Activated T-helper 9 cell treated with anti-CD3 and anti-CD28 coated beads, Interleukin-2, amount 50 U/mL, for 16 hours (primary cell): ENCODE data around the gene ST13.
A peak's percentile ranks its signal among the peaks of the same experiment; 100 is the strongest.
"Not testable (repeated sequence)": the region's sequence is repeated elsewhere in the genome, so short reads cannot be mapped to it uniquely, and the experiment has no call there.

Source experiments
- DNase-seq: peaks from one replicate; pipeline ENCODE4 v3.0.0-alpha.2; 2020; ENCODE audit warnings: low read depth

Gene ST13

GRCh38 chr22:40838486-40838885, 18.0 kb downstream of the ST13 start:
- DNase-seq, result no peak

GRCh38 chr22:40834619-40835018, 21.8 kb downstream of the ST13 start:
- no peak for DNase-seq

- DNase-seq, result no peak
These were observed 27.3 kb downstream of the ST13 start for GRCh38 chr22:40829131-40829530.

DNA sequence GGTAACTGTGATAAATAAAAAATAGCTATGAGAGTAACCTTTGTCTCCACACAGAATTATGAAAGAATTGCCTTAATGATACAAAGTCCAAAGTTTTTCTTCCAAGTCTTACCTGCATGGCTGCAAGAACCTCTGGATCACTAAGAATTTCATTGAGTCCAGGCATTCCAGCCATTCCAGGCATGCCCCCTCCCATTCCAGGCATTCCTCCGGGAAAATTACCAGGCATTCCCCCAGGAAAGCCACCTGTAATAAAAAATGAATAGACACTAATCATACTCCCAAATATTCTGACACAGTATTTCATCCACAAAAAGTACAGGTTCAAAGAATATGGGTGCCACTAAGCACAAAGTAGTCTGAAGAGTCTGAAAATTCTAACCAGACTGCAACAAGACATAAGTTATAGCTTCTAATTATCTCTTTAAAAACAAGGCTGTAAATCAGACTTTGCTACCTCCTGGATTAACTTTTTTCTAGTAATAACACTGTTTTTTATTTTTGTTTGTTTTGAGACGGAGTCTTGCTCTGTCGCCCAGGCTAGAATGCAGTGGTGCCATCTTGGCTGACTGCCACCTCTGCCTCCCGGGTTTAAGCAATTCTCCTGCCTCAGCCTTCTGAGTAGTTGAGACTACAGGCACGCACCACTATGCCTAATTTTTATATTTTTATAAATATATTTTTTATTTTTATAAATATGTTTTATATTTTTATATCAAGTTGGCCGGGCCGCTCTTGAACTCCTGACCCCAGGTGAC, 29.3 kb downstream of the ST13 start:
- no peak for DNase-seq

- not testable (repeated sequence) for DNase-seq
These were observed 30.1 kb downstream of the ST13 start for GRCh38 chr22:40826292-40826691.

DNA sequence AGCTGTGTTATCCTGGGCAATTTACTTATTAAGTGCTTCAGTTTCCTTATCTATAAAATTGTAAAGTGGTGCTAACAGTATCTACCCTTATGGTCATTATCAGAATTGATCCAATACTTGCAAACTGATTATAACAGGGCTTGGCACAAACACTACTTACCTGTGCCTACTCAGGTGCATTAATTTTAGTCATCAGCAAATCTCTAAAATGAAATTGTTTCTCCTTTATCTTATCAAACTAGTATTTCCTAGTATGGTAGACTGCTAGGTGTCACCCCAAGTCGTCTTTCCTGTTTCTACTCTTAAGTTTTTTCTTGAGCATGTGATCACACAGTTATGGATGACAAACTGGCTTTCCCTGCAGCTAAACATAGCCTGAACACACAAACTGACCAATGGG, 33.0 kb downstream of the ST13 start:
- no peak for DNase-seq

- DNase-seq, result no peak
These were observed 36.8 kb downstream of the ST13 start for GRCh38 chr22:40819599-40820140.

DNA sequence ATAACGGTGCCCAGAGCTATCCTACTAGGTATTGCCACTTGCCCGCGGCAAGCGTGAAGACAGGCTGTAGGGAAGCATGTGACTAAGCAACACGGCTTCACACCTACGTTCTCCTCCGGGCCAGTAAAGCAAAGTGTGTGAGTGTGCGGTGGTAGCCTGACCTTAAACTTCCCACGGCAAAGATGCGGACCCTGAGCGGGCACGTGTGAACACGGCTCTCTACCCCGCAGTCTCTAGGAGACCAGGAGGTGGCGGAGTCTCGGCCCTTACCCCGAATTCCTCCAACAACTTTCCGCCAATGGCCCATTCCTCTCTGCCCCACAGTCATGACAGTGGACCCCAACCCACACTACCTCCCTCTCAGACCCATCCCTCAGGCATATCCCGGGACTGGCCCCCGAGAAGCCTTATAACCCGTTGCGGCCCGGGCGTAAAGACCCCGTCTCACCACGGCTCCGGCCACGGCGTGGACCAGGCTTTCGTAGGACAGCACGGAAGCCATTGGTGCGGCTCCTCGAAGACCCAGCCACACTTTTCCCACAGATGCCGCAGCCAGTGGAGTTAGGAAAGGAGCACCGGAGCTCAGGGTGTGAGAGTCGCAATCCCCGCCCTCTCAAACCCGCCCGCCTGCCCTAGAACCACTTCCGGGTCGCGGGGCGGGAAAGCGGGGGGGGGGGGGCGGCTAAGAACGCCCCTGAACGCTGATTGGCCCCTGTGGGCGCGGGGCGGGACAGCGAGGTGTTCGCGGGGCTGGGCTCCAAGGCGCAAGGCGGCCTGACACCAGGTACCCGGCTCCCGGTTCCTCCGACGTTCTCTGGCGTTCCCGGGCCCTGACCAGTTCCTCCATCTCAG, 37.5 kb downstream of the ST13 start, which contains the start of gene SLC25A17:
SLC25A17 (minus strand) TSS at position 600 of the 852 bp plus-strand sequence; CDS start at position 502, 98 bp downstream.
- peak; percentile 85 for DNase-seq

- no peak for DNase-seq
These were observed 38.2 kb downstream of the ST13 start for GRCh38 chr22:40818192-40818746.

GRCh38 chr22:40817737-40818136, 38.7 kb downstream of the ST13 start:
- no peak for DNase-seq

DNA sequence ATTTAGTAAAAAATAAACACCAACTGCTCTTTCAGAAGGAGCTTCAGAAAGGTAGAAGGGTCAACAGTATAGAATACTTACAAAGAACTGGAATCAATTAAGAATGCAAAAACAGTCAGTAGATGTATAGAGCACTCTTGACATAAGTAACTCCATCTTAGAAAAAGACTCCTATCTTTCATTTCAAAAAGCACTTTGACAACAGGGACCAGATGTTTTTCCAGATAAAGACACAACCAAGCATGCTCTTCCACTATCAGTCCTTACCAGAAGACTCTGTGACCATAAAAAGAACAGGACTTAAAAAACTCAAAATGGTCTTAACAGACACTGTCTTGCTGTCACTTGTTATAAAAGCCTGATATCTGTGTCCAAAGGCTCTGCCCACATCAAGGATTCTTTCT, 42.5 kb downstream of the ST13 start:
- DNase-seq, result no peak

GRCh38 chr22:40808018-40808841, 48.2 kb downstream of the ST13 start:
- no peak for DNase-seq

DNA sequence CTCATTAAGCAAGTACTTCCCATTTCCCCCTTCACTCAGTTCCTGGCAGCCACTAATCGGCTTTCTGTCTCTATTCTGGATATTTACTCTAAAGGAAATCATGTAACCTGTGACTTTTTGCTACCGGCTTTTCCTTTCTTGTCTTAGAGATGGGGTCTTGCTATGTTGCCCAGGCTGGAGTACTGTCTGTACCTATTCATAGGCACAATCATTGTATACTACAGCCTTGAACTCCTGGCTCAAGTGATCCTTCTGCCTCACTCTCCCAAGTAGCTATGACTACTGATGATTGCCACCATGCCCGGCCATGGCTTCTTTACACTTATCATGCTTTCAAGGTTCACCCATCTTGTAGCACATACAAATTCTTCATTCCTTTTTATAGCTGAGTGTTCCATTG, 49.7 kb downstream of the ST13 start:
- no peak for DNase-seq

DNA sequence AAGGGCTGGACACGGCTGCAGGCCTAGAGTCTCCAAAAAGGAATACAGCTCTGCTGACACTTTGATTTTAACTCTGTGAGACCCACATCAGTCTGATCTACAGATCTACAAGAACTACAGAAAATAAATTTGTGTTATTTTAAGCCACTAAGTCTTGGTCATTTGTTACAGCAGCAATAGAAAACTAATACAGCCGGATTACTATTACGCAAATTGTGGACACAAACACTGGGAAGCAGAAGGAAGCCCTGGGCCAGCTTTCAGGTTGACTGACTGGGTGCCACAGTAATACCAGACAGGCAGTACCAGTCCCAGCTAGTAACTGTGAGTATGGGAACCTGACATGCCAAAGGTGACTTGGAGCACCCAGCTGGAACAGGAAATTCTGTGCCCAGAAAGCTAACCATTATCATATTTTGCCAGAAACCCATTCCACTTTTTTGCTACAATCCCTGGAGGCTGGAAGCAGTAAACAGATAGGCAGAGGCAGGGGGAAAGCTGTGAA, 50.7 kb downstream of the ST13 start:
- no peak for DNase-seq

- DNase-seq, result no peak
These were observed 51.2 kb downstream of the ST13 start for GRCh38 chr22:40805239-40805638.

GRCh38 chr22:40803321-40803720, 53.1 kb downstream of the ST13 start:
- DNase-seq, result no peak

GRCh38 chr22:40799008-40799407, 57.4 kb downstream of the ST13 start:
- no peak for DNase-seq

DNA sequence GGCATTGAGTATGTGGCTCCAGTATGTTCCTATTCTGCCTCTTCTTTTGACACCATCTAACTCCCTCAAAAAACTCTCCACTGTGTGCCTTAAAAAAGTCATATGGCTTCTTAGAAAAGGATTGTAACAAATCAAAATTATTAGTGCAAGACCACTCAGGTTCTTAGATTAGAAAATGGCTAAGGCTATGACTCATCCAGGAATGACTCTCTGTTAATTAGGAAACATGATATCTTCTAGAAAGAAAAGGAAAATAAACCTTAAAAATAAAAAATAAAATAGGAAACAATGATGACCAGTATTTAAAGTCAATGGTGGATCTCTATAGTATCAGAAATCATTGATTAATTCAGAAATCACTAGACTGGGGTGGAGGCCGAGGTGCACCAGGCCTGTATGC, 59.0 kb downstream of the ST13 start:
- DNase-seq, result no peak

DNA sequence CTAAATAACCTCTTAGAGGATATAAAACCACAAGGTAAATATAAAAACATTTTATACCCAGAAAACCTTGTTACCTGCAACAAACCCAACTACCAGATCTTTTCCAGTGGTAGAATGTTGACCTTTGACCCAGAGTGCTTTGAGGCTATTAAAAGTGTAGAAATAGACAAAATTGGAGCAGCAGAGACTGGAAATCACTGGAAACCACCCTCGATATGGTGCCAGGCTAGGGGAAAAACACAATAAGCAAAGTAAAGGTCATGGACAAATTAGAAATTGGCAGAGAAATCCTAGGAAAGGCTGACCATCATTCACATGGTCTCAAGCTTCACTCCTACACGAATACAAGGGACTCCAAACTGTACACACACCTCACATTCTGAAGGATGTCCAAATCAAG, 64.0 kb downstream of the ST13 start:
- no peak for DNase-seq

GRCh38 chr22:40791241-40791640, 65.2 kb downstream of the ST13 start:
- DNase-seq, result no peak

- DNase-seq, result no peak
These were observed 67.3 kb downstream of the ST13 start for GRCh38 chr22:40789131-40789530.

- DNase-seq, result no peak
These were observed 73.9 kb downstream of the ST13 start for GRCh38 chr22:40782521-40782920.
